Measurements from ENCODE around the gene ODAD2.
"Not testable (repeated sequence)": the region's sequence is repeated elsewhere in the genome, so short reads cannot be mapped to it uniquely, and the experiment has no call there.

- TF ChIP-seq BACH1 (IDR thresholded peaks at IDR 0.05; ENCODE audit: low read length); JUN (IDR thresholded peaks at IDR 0.05; ENCODE audit: low read depth, low read length); KDM5A (IDR thresholded peaks at IDR 0.05; ENCODE audit: low read length); POLR2AphosphoS5 (IDR thresholded peaks at IDR 0.05; ENCODE audit: low read depth, low read length); CTCF (IDR thresholded peaks at IDR 0.05; ENCODE audit: control extremely low read depth in 1 of 3, insufficient read depth in 1 of 3, low read depth in 1 of 3, low read length in 3 of 3); RFX5 (IDR thresholded peaks at IDR 0.05; ENCODE audit: borderline replicate concordance, low read depth, low read length): not testable (repeated sequence)
Observed at GRCh38 chr10:27899485-27899884, 99.4 kb downstream of the ODAD2 start.

Measured in H1 (cell line).